Nucleus accumbens (tissue), 56 donors: ENCODE data around the gene SLC7A11.

Experiments used
- DNase-seq, 56 donors: peaks; one replicate each; lab custom pipeline; 2025; lab: John Stamatoyannopoulos, UW

The SLC7A11 gene

GRCh38 chr4:138177278-138177968, 64.7 kb downstream of the SLC7A11 start:
- no peak for DNase-seq

- DNase-seq = no peak
Observed at GRCh38 chr4:138174981-138175794, 67.0 kb downstream of the SLC7A11 start.

- DNase-seq = no peak
Observed at GRCh38 chr4:138164208-138164607, 77.9 kb downstream of the SLC7A11 start.

- no peak for DNase-seq
Observed at GRCh38 chr4:138163171-138163570, 79.0 kb downstream of the SLC7A11 start.

- DNase-seq = no peak
Observed at GRCh38 chr4:138162259-138162658, 79.9 kb downstream of the SLC7A11 start.

GRCh38 chr4:138161351-138161750, 80.8 kb downstream of the SLC7A11 start:
- no peak for DNase-seq

GRCh38 chr4:138158746-138159297, 83.3 kb downstream of the SLC7A11 start:
- no peak for DNase-seq

- no peak for DNase-seq
Observed at GRCh38 chr4:138140879-138141278, 101.3 kb downstream of the SLC7A11 start.

GRCh38 chr4:138138774-138139173, 103.4 kb downstream of the SLC7A11 start:
- no peak for DNase-seq

GRCh38 chr4:138135610-138136009, 106.5 kb downstream of the SLC7A11 start:
- no peak for DNase-seq

GRCh38 chr4:138118270-138118669, 123.9 kb downstream of the SLC7A11 start:
- no peak for DNase-seq

- no peak for DNase-seq
Observed at GRCh38 chr4:138115053-138115452, 127.1 kb downstream of the SLC7A11 start.

GRCh38 chr4:138114434-138114833, 127.7 kb downstream of the SLC7A11 start:
- DNase-seq = no peak
